Stimulated activated naive CD8-positive, alpha-beta T cell treated with anti-CD3 and anti-CD28 coated beads, Interleukin-15, amount 100 ng/mL, for 72 hours (primary cell): Measurements from ENCODE around the gene ZSCAN1.

Source experiments
- ATAC-seq: fragments of 150-1000 bp; cut with Tn5 transposase; 2 replicates; pipeline ENCODE4 v1.10.0; 2021; ENCODE audit warnings: mild to moderate bottlenecking, moderate library complexity
- DNase-seq, 2 donors: peaks; one replicate each; pipeline ENCODE4 v3.0.0; 2021 to 2022
- H3K27ac Mint-ChIP-seq, 2 donors: one replicate each; pipeline ENCODE4 v1.8.0; 2022; ENCODE audit warnings: mild to moderate bottlenecking in 2 of 2, mixed read lengths in 2 of 2, moderate library complexity in 2 of 2
- H3K27me3 Mint-ChIP-seq: one replicate; pipeline ENCODE4 v1.8.0; 2022; ENCODE audit warnings: mixed read lengths
- H3K4me1 Mint-ChIP-seq: one replicate; pipeline ENCODE4 v1.8.0; 2022; ENCODE audit warnings: mild to moderate bottlenecking, mixed read lengths
- H3K4me3 Mint-ChIP-seq, 2 donors: one replicate each; pipeline ENCODE4 v1.8.0; 2022; ENCODE audit warnings: mild to moderate bottlenecking in 2 of 2, mixed read lengths in 2 of 2, moderate library complexity in 1 of 2
- H3K9me3 Mint-ChIP-seq, 2 donors: one replicate each; pipeline ENCODE4 v1.8.0; 2022; ENCODE audit warnings: mixed read lengths in 2 of 2

ZSCAN1 gene

DNA sequence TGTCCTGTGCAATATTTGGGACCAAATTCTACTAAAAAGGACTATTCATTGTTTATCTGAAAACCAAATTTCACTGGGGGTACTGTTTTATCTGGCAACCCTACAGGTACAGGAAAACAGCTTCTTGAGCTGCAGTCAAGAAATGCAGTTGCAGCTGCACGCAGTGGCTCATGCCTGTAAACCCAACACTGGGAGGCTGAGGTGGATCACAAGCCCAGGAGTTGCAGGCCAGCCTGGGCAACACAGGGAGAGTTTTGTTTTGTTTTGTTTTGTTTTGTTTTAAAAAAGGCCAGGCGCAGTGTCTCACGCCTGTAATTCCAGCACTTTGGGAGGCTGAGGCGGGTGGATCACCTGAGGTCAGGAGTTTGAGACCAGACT is 11.6 kb upstream of the ZSCAN1 start:
- peak overlapping the region in 1 of 2 donors; percentile 94 for H3K27ac Mint-ChIP-seq

DNA sequence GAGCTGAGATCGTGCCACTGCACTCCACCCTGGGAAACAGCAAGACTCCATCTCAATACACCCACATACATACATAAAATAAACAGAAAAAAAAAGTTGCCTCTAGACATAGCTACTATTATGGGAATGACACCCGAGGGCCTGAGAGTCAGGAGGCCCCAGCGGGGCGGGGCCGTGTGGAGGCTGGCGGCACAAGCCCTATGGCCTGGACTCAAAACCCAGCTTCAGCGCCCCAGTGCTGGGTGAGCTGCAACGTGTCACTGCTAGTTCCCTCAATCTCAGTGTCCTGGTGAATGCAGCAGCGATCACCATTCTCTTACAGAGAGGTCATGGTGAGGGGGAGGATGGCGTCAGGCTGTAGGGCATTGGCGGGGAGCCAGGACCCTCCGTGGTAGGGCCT is 9.2 kb upstream of the ZSCAN1 start:
- ATAC-seq, result no peak
- H3K27me3 Mint-ChIP-seq, result no peaks in the 10 kb centered on the region
- no peak overlapping the region for H3K4me3 Mint-ChIP-seq
- peaks cover 16 to 67% of the 10 kb centered on the region in 2 donors for H3K9me3 Mint-ChIP-seq
- no peak for DNase-seq
- no peaks in the 10 kb centered on the region for H3K4me1 Mint-ChIP-seq
- no peak overlapping the region for H3K27ac Mint-ChIP-seq

More for the DNA sequence above, 11.6 kb upstream of the ZSCAN1 start:
- Mint-ChIP-seq H3K4me1 (no peaks in the 10 kb centered on the region), H3K9me3 (peaks cover 16 to 48% of the 10 kb centered on the region in 2 donors), H3K4me3 (no peak overlapping the region), H3K27me3 (no peaks in the 10 kb centered on the region)
- no peak for DNase-seq
- no peak for ATAC-seq

DNA sequence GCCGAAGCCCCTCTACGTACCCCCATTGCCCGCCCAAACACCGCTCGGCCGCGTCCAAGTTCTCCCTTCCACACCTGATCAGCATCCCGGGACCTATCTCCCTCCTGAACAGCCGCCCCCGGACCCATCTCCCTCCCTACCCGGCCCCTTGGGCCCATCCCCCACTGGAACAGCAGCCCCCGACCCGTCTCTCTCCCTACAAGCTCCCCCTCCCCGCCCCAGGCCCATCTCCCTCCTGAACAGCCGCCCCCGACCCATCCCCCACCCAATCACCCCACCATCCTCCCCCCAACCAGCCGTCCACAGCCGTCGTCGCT is 610 bp downstream of the ZSCAN1 start:
- Mint-ChIP-seq H3K27me3 (peaks cover 44% of the 10 kb centered on the region), H3K27ac (no peak overlapping the region), H3K4me3 (no peak overlapping the region), H3K4me1 (no peaks in the 10 kb centered on the region), H3K9me3 (peaks cover 26 to 49% of the 10 kb centered on the region in 2 donors)
- no peak for DNase-seq
- no peak for ATAC-seq

DNA sequence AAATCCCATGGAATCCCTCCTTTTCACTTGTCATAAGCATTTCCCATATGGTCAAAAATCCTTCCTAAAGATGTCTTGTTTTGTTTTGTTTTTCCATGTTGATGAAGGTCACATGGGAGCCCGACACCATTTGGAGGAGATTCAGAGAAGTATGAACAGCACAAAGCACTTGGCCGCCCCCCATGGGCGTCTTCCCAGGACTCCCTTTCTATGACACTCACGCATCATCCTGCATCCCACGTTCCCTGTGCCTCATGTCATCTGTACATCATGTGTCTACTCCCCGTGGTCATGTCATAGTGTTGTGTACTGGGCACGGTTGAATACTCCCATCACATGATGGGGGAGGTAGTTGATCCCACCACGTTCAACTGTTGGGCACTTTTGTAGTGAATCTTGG is 2.0 kb downstream of the ZSCAN1 start:
- ATAC-seq (no peak), DNase-seq (no peak)
- peaks cover 28 to 54% of the 10 kb centered on the region in 2 donors for H3K9me3 Mint-ChIP-seq
- peaks cover 44% of the 10 kb centered on the region for H3K27me3 Mint-ChIP-seq
- H3K27ac Mint-ChIP-seq, result no peak overlapping the region
- no peaks in the 10 kb centered on the region for H3K4me1 Mint-ChIP-seq
- H3K4me3 Mint-ChIP-seq, result no peak overlapping the region

DNA sequence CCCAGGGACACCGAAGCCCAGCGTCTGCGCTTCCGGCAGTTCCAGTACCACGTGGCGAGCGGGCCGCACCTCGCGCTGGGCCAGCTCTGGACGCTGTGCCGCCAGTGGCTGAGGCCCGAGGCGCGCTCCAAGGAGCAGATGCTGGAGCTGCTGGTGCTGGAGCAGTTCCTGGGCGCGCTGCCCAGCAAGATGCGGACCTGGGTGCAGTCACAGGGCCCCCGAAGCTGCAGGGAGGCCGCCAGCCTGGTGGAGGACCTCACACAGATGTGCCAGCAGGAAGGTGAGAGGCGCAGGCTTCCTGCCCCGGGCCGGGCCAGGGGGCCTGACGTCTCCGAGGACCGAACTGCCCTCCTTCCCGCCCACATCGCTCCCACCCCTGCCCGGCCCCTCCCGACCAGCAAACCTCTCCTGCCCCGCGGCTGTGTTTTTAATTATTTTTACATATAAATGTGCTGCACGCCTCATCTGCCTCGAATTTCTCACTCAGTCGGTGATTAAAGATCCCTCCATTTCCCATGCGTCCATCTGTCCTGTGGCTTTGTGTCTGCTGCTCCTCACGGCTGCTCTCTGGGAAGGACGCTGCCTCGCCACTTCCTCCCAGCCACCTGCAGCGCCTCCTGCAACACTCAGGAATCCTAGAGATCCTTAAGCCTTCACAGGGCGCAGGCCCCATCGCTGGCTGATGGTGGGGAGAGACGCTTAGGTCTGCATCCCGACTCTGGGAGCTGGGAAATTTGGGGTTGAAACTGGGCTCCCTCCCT is 4.3 kb downstream of the ZSCAN1 start:
- Mint-ChIP-seq H3K27me3 (peaks cover 43% of the 10 kb centered on the region), H3K4me1 (no peaks in the 10 kb centered on the region), H3K9me3 (peaks cover 41 to 71% of the 10 kb centered on the region in 2 donors), H3K27ac (no peak overlapping the region), H3K4me3 (no peak overlapping the region)
- no peak for DNase-seq
- ATAC-seq, result no peak

DNA sequence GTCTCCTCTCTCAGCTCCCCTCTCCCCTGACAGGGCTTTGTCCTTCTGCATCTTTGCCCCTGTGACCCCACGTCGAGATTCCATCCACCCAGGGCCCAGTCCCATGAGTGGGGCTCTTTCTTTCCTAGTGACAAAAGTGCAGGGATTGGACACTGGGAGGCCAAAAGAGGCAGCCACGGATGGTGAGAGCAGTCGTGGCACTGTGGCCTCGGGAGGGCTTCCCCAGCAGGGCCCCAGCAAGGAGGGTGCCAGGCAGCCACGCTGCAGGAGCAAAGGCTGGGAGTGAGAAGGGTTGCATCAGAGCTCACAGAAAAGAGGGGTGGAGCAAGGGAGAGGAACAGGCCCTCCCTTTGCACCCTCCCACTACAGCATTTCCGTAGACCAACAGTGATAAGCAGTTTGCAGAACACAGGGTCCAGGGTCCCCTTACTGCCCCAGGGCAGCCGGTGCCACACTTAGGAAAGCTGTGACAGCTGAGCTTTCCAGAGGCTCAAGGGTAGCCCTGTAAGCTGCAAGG is 4.9 kb downstream of the ZSCAN1 start:
- Mint-ChIP-seq H3K4me3 (no peak overlapping the region), H3K27me3 (peaks cover 37% of the 10 kb centered on the region), H3K9me3 (peaks cover 47 to 75% of the 10 kb centered on the region in 2 donors)

DNA sequence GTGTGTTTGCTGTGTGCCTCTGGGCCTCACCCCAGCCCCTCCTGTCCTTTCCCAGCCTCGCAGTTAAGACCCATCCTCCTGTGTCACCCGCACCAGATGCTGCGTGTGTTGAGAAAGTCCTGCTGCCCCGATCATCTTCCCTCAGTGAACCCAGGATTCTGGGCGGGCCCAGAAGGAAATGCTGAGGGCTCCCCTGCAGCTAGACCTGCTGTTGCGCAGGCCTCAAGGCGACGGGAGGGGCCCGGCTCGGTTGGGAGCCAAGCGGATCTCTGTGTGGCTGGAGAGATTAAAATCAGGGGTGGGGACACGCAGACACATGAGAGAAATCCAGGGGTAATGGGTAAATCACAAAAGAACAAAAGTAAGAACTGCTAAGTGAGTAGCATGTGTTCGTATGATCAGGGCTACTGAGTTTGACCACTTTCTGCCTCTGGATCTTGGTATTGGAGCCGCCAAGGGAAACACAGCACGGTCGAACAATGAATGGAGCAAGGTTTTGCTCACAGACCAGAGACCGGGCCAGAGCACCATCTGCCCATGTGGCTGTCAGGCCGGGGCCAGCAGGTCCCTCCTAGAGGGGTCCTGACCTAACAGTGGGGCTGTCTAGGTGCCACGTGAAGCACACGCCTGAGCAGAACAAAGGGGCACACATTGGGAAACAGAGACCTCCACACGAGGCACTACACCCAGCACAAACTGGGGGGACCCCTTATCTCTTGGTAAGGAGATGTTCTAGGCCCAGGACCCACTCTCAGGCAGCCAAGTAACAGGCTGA is 7.1 kb downstream of the ZSCAN1 start:
- Mint-ChIP-seq H3K27ac (no peak overlapping the region), H3K9me3 (peaks cover 39 to 71% of the 10 kb centered on the region in 2 donors), H3K4me3 (no peak overlapping the region), H3K27me3 (peaks cover 20% of the 10 kb centered on the region), H3K4me1 (no peaks in the 10 kb centered on the region)
- ATAC-seq (no peak), DNase-seq (no peak)

More for the DNA sequence above, 4.9 kb downstream of the ZSCAN1 start:
- Mint-ChIP-seq H3K4me1 (no peaks in the 10 kb centered on the region), H3K27ac (no peak overlapping the region)
- DNase-seq (no peak), ATAC-seq (no peak)

DNA sequence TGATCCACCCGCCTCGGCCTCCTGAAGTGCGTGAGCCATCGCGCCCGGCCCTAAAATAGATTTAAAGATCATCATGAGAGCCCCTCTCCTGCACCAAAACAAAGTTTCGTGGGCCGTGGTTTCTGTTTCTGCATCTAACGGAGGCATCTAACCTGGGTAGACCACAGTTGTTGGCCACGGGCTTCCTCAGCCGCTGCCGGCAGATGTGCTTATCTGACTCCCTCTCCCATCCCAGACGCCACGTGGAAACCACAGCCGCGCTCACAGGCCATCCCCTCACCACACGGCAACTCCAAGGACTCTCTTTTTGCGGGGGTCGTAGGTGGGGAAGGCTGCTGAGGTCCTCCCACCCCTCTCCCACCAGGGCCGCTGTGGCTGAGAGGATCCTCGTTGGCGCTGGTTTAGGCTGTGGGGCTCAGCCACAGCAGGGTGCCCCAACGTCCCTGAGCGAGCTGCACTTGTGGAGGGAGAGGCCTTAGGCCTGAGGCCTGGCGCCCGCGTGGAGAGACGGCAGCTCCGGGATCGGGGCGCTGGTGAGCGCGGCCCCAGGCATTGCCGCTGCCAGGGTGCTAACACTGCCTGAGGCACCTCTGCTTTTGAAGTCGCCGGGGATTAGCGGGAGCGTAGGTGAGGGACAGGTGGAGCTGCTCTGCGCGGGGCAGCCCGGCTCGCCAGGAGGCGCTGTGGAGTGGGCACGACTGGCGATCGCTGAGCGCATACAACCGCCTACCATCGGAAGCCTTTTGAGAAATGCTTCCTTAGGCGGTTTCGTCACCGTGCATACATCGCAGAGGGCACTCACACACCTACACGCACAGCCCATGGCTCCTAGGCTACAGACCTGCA is 8.9 kb downstream of the ZSCAN1 start:
- no peaks in the 10 kb centered on the region for H3K4me1 Mint-ChIP-seq
- DNase-seq (no peak), ATAC-seq (no peak)
- H3K27me3 Mint-ChIP-seq, result peaks cover 8% of the 10 kb centered on the region
- no peak overlapping the region for H3K4me3 Mint-ChIP-seq
- H3K27ac Mint-ChIP-seq, result no peak overlapping the region
- peaks cover 38 to 75% of the 10 kb centered on the region in 2 donors for H3K9me3 Mint-ChIP-seq

DNA sequence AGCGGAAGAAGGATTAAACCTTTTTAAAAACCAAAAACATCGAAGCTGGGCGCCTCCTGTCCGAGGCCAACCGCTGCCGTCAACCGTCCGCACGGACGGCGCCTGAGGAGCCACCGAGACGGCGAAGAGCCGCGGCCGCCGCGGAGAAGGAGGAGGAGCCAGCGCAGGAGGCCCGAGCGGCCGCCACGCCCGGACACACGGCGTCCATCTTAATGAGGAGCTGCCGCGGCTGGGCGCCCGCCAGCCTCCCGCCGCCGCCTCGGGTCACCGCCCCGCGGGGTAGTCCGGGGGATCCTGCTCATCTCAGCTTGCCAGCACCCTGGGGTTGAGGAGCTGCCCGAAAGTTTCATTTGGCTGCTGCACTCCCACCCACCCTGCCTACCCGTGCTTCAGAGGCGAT is 10.6 kb downstream of the ZSCAN1 start:
- H3K27me3 Mint-ChIP-seq, result no peaks in the 10 kb centered on the region
- no peaks in the 10 kb centered on the region for H3K4me1 Mint-ChIP-seq
- no peak overlapping the region for H3K4me3 Mint-ChIP-seq
- DNase-seq (no peak), ATAC-seq (no peak)
- H3K27ac Mint-ChIP-seq, result no peak overlapping the region
- peaks cover 38 to 75% of the 10 kb centered on the region in 2 donors for H3K9me3 Mint-ChIP-seq

DNA sequence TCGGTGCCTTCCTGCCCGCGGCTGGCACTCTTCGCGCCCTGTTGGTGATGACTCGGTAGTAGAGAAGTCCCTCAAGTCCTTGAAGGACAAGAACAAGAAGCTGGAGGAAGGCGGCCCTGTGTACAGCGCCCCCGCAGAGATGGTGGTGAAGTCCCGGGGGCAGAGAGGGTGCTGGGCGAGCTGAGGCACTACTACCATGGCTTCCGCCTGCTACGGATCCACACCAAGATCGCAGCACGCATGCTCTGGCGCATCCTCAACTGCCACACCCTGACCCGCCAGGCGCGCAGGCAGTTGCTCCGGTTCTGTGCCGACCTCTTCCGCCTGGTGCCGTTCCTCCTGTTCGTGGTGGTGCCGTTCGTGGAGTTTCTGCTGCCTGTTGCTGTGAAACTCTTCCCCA is 11.1 kb downstream of the ZSCAN1 start:
- Mint-ChIP-seq H3K4me1 (no peaks in the 10 kb centered on the region), H3K27me3 (no peaks in the 10 kb centered on the region), H3K27ac (no peak overlapping the region), H3K9me3 (peaks cover 42 to 80% of the 10 kb centered on the region in 2 donors), H3K4me3 (no peak overlapping the region)
- ATAC-seq, result no peak
- DNase-seq, result no peak

DNA sequence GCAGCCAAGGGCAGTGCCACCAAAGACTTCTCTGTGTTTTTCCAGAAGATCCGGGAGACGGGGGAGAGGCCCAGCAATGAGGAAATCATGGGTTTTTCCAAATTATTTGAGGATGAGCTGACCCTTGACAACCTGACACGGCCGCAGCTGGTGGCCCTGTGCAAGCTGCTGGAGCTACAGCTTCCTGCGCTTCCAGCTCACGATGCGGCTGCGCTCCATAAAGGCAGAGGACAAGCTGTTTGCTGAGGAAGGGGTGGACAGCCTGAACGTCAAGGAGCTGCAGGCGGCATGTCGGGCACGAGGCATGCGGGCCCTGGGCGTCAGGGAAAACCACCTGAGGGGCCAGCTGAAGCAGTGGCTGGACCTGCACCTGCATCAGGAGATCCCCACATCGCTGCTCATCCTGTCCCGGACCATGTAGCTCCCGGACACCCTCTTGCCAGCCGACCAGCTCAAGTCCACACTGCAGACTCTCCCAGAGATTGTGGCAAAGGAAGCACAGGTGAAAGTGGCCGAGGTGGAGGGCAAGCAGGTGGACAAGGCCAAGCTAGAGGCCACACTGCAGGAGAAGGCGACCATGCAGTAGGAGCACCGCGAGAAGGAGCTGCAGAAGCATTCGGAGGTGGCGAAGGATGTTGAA is 11.7 kb downstream of the ZSCAN1 start:
- DNase-seq, result no peak
- H3K4me1 Mint-ChIP-seq, result no peaks in the 10 kb centered on the region
- H3K27ac Mint-ChIP-seq, result peak overlapping the region in 1 of 2 donors; percentile 61
- no peak overlapping the region for H3K4me3 Mint-ChIP-seq
- H3K9me3 Mint-ChIP-seq, result peaks cover 44 to 80% of the 10 kb centered on the region in 2 donors
- no peak for ATAC-seq
- no peaks in the 10 kb centered on the region for H3K27me3 Mint-ChIP-seq

DNA sequence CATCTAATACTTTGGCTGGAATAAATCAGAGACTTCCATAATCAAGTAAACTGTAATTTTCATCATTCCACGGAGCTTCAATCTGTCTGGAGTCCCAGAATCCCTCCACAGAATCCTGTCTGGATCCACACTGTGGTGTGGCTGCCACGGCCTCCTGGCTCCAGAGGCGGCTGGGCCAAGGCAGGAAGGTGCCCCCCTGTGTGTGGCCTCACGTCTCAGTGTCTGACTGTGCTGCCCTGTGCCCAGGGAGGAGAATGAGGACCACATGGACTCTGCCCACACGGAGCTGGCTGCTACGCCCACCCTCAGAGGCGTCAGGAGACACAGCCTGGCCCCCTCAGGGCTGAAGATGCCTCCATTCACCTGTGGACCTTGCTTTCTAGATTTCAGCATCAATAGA is 13.0 kb downstream of the ZSCAN1 start:
- Mint-ChIP-seq H3K9me3 (peaks cover 44 to 80% of the 10 kb centered on the region in 2 donors), H3K27ac (no peak overlapping the region), H3K27me3 (no peaks in the 10 kb centered on the region), H3K4me1 (no peaks in the 10 kb centered on the region), H3K4me3 (no peak overlapping the region)
- ATAC-seq (no peak), DNase-seq (no peak)

DNA sequence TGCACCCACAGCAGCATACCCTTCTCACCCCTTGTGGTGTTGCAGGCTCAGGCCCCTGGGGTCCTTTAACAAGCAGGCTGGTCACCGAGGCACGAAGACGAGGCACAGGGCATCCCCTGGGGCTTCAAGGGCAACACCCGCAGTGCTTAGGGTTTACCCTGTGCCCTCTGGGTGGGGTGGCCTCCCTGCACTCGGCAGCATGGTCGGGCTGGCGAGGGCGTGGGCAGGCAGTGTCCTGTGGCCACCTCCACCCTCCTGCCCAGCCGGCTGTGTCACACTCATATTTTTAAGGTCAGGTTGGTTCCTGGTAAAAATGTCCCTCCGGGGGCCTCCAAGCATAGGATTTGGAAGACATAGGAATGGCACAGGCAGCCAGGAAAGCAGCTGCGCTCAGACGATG is 13.8 kb downstream of the ZSCAN1 start:
- DNase-seq, result no peak
- no peak overlapping the region for H3K27ac Mint-ChIP-seq
- H3K4me3 Mint-ChIP-seq, result no peak overlapping the region
- no peaks in the 10 kb centered on the region for H3K27me3 Mint-ChIP-seq
- H3K9me3 Mint-ChIP-seq, result peaks cover 46 to 80% of the 10 kb centered on the region in 2 donors
- no peak for ATAC-seq
- no peaks in the 10 kb centered on the region for H3K4me1 Mint-ChIP-seq

DNA sequence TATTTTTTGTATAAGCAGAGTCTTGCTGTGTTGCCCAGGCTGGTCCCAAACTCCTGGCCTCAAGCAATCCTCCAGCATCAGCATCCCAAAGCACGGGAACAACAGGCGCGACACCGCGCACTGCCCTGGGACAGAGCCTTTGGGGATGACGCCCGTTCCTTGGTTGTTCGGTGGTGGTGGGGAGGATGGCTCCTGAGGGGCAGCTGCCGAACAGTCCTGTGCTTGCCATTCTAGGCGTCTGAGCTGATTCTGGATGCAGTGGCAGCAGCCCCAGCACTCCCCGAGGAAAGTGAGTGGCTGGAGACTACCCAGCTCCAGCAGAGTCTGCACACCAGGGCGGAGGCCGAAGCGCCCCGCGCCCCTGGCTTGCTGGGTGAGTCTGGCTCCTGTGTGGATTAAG is 18.4 kb downstream of the ZSCAN1 start:
- no peak overlapping the region for H3K27ac Mint-ChIP-seq
- ATAC-seq (no peak), DNase-seq (no peak)
- H3K27me3 Mint-ChIP-seq, result peaks cover 22% of the 10 kb centered on the region
- H3K4me3 Mint-ChIP-seq, result no peak overlapping the region
- H3K9me3 Mint-ChIP-seq, result peaks cover 40 to 78% of the 10 kb centered on the region in 2 donors
- H3K4me1 Mint-ChIP-seq, result peaks cover 6% of the 10 kb centered on the region

DNA sequence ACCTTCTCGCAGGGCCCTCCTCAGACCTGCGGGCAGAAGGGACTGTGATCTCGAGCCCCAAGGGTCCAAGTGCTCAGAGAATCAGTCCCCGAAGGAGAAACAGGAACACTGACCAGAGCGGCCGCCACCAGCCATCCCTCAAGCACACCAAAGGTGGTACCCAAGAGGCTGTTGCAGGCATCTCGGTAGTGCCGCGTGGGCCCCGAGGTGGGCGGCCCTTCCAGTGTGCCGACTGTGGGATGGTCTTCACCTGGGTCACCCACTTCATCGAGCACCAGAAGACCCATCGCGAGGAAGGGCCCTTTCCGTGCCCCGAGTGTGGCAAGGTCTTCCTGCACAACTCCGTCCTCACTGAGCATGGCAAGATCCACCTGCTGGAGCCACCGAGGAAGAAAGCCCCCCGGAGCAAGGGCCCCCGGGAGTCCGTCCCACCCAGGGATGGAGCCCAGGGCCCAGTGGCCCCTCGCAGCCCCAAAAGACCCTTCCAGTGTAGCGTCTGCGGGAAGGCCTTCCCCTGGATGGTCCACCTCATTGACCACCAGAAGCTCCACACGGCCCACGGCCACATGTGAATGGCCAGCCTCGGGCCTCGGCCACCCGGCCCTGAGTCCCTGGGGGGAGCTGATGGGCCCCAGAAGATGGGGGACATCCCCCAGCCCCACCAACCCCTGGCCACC is 19.8 kb downstream of the ZSCAN1 start:
- H3K9me3 Mint-ChIP-seq, result peaks cover 40 to 81% of the 10 kb centered on the region in 2 donors
- ATAC-seq (no peak), DNase-seq (no peak)
- H3K4me1 Mint-ChIP-seq, result peaks cover 8% of the 10 kb centered on the region
- H3K4me3 Mint-ChIP-seq, result no peak overlapping the region
- no peak overlapping the region for H3K27ac Mint-ChIP-seq
- H3K27me3 Mint-ChIP-seq, result peaks cover 22% of the 10 kb centered on the region
